Fibroblast of peridontal ligament (primary cell): ENCODE measurements around the gene FYTTD1.

Experiments
- DNase-seq: peaks from one replicate; pipeline ENCODE4 v3.0.0-alpha.2; 2010; ENCODE audit errors: extremely low read depth

The FYTTD1 gene

GRCh38 chr3:197737319-197737649 is 12.4 kb upstream of the FYTTD1 start:
- no peak for DNase-seq

GRCh38 chr3:197737749-197738462 is 11.8 kb upstream of the FYTTD1 start:
- no peak for DNase-seq

- DNase-seq: no peak
Measured at GRCh38 chr3:197742787-197743186, 6.9 kb upstream of the FYTTD1 start.

- DNase-seq: peak; percentile 14
Measured at GRCh38 chr3:197746209-197746608, 3.5 kb upstream of the FYTTD1 start.

- no peak for DNase-seq
Measured at GRCh38 chr3:197746801-197747237, 2.9 kb upstream of the FYTTD1 start.

- DNase-seq: peak; percentile 68
Measured at GRCh38 chr3:197748597-197749314, 927 bp upstream of the FYTTD1 start.

GRCh38 chr3:197749315-197749600 is 425 bp upstream of the FYTTD1 start:
- peak; percentile 51 for DNase-seq

GRCh38 chr3:197750396-197750831 is 731 bp downstream of the FYTTD1 start:
- peak; percentile 66 for DNase-seq

GRCh38 chr3:197750858-197751737 is 1.4 kb downstream of the FYTTD1 start:
- DNase-seq: peak; percentile 50

GRCh38 chr3:197752107-197752506 is 2.4 kb downstream of the FYTTD1 start:
- DNase-seq: no peak

- no peak for DNase-seq
Measured at GRCh38 chr3:197753263-197753662, 3.6 kb downstream of the FYTTD1 start.

GRCh38 chr3:197756704-197757103 is 7.0 kb downstream of the FYTTD1 start:
- DNase-seq: no peak

- DNase-seq: no peak
Measured at GRCh38 chr3:197758512-197758911, 8.8 kb downstream of the FYTTD1 start.

- no peak for DNase-seq
Measured at GRCh38 chr3:197761784-197762183, 12.1 kb downstream of the FYTTD1 start.

GRCh38 chr3:197775317-197775716 is 25.6 kb downstream of the FYTTD1 start:
- no peak for DNase-seq

GRCh38 chr3:197782230-197782629 is 32.5 kb downstream of the FYTTD1 start:
- DNase-seq: no peak

GRCh38 chr3:197784019-197784585 is 34.4 kb downstream of the FYTTD1 start:
- no peak for DNase-seq

GRCh38 chr3:197787412-197787811 is 37.7 kb downstream of the FYTTD1 start:
- DNase-seq: no peak

- DNase-seq: no peak
Measured at GRCh38 chr3:197789309-197789708, 39.6 kb downstream of the FYTTD1 start.

- DNase-seq: no peak
Measured at GRCh38 chr3:197790033-197790432, 40.4 kb downstream of the FYTTD1 start.

GRCh38 chr3:197791113-197791891 is 41.6 kb downstream of the FYTTD1 start, which contains the start of gene LRCH3:
LRCH3 (plus strand) TSS chr3:197791254; CDS start chr3:197791279, 25 bp downstream.
- peak; percentile 73 for DNase-seq
